H9 (cell line): ENCODE results near the gene ARHGAP24. TPM values are rescaled to one million over a fixed set of nuclear protein-coding genes. Genes with fewer than 3 reads are reported as not detected.

Source experiments
- DNase-seq: peaks from one replicate; pipeline ENCODE4 v3.0.0-alpha.2; 2017
- H2AFZ ChIP-seq: one replicate; pipeline ENCODE4 v1.6.1; 2013; ENCODE audit warnings: mild to moderate bottlenecking, low read length, control low read depth, moderate library complexity
- H2AK5ac ChIP-seq: 2 replicates; pipeline ENCODE4 v1.6.1; 2013; ENCODE audit warnings: low read length, control low read depth, mixed read lengths; ENCODE audit not compliant: insufficient read length
- H2BK120ac ChIP-seq: one replicate; pipeline ENCODE4 v1.6.1; 2013; ENCODE audit warnings: low read depth, mild to moderate bottlenecking, low read length, control low read depth, inconsistent platforms; ENCODE audit not compliant: poor library complexity, severe bottlenecking
- H2BK12ac ChIP-seq: 2 replicates; pipeline ENCODE4 v1.6.1; 2013; ENCODE audit warnings: low read length, control low read depth, mixed read lengths, low read depth; ENCODE audit not compliant: insufficient read length
- H2BK15ac ChIP-seq: 2 replicates; pipeline ENCODE4 v1.6.1; 2013; ENCODE audit warnings: low read depth, low read length, control low read depth
- H2BK20ac ChIP-seq: one replicate; pipeline ENCODE4 v1.6.1; 2013; ENCODE audit warnings: low read depth, mild to moderate bottlenecking, low read length, control low read depth, inconsistent platforms; ENCODE audit not compliant: poor library complexity, severe bottlenecking
- H2BK5ac ChIP-seq: 2 replicates; pipeline ENCODE4 v1.6.1; 2013; ENCODE audit warnings: low read length, control low read depth, mixed read lengths; ENCODE audit not compliant: insufficient read length
- H3K14ac ChIP-seq: 2 replicates; pipeline ENCODE4 v1.6.1; 2013; ENCODE audit warnings: low read length, control low read depth; ENCODE audit not compliant: insufficient read depth
- H3K18ac ChIP-seq: 2 replicates; pipeline ENCODE4 v1.6.1; 2013; ENCODE audit warnings: low read depth, mild to moderate bottlenecking, mixed read lengths, low read length, control low read depth; ENCODE audit not compliant: insufficient read length
- H3K23ac ChIP-seq: 2 replicates; pipeline ENCODE4 v1.6.1; 2013; ENCODE audit warnings: low read length, control low read depth, mixed read lengths, low read depth; ENCODE audit not compliant: insufficient read length
- H3K23me2 ChIP-seq: 2 replicates; pipeline ENCODE4 v1.6.1; 2013; ENCODE audit warnings: low read depth, mild to moderate bottlenecking, mixed read lengths, low read length, control low read depth; ENCODE audit not compliant: insufficient read length, poor library complexity, severe bottlenecking
- H3K27ac ChIP-seq: 2 replicates; pipeline ENCODE4 v1.5.1; 2013; ENCODE audit warnings: low read length, control low read depth, mixed read lengths, low read depth; ENCODE audit not compliant: insufficient read length
- H3K27me3 ChIP-seq: 2 replicates; pipeline ENCODE4 v1.6.1; 2013; ENCODE audit warnings: low read length, control low read depth, inconsistent platforms; ENCODE audit not compliant: insufficient read depth
- H3K4ac ChIP-seq: 2 replicates; pipeline ENCODE4 v1.6.1; 2013; ENCODE audit warnings: low read depth, mild to moderate bottlenecking, control low read depth, inconsistent platforms, low read length, moderate library complexity
- H3K4me1 ChIP-seq: 2 replicates; pipeline ENCODE4 v1.6.1; 2013; ENCODE audit warnings: low read length, control low read depth, inconsistent platforms; ENCODE audit not compliant: insufficient read depth
- H3K4me2 ChIP-seq: 2 replicates; pipeline ENCODE4 v1.6.1; 2013; ENCODE audit warnings: low read length, control low read depth, mixed read lengths; ENCODE audit not compliant: insufficient read length, insufficient read depth
- H3K56ac ChIP-seq: 2 replicates; pipeline ENCODE4 v1.6.1; 2013; ENCODE audit warnings: low read depth, mild to moderate bottlenecking, mixed read lengths, low read length, control low read depth; ENCODE audit not compliant: insufficient read length
- H3K79me1 ChIP-seq: 2 replicates; pipeline ENCODE4 v1.6.1; 2013; ENCODE audit warnings: low read depth, mild to moderate bottlenecking, moderate library complexity, low read length, control low read depth, inconsistent platforms; ENCODE audit not compliant: insufficient read depth, poor library complexity, severe bottlenecking
- H3K79me2 ChIP-seq: 2 replicates; pipeline ENCODE4 v1.6.1; 2013; ENCODE audit warnings: low read length, control low read depth, inconsistent platforms; ENCODE audit not compliant: insufficient read depth
- H3K9ac ChIP-seq: 2 replicates; pipeline ENCODE4 v1.6.1; 2013; ENCODE audit warnings: low read length, control low read depth, mixed read lengths; ENCODE audit not compliant: insufficient read length; ENCODE audit errors: extremely low read depth
- H3K9me3 ChIP-seq: one replicate; pipeline ENCODE4 v1.6.1; 2013; ENCODE audit warnings: low read depth, low read length, inconsistent platforms; ENCODE audit not compliant: control insufficient read depth
- H3T11ph ChIP-seq: one replicate; pipeline ENCODE4 v1.6.1; 2013; ENCODE audit warnings: mild to moderate bottlenecking, low read length, control low read depth, inconsistent platforms
- H4K20me1 ChIP-seq: one replicate; pipeline ENCODE4 v1.6.1; 2013; ENCODE audit not compliant: control insufficient read depth, insufficient read length, insufficient read depth
- H4K5ac ChIP-seq: 2 replicates; pipeline ENCODE4 v1.6.1; 2013; ENCODE audit warnings: low read depth, mild to moderate bottlenecking, mixed read lengths, low read length, control low read depth; ENCODE audit not compliant: insufficient read length
- H4K8ac ChIP-seq: replicated peaks from 2 replicates; pipeline ENCODE4 v1.6.1; 2013; ENCODE audit warnings: low read length, control low read depth, mixed read lengths, low read depth; ENCODE audit not compliant: insufficient read length
- H4K91ac ChIP-seq: 2 replicates; pipeline ENCODE4 v1.6.1; 2013; ENCODE audit warnings: low read depth, mild to moderate bottlenecking, moderate library complexity, mixed read lengths, low read length, control low read depth; ENCODE audit not compliant: insufficient read length
- H3K27ac Mint-ChIP-seq, 3 experiments: 2 replicates in 2 of 3; 3 replicates in 1 of 3; pipeline ENCODE4 v1.8.0; 2020 to 2021; ENCODE audit warnings: mixed read lengths in 3 of 3, mild to moderate bottlenecking in 1 of 3, moderate library complexity in 1 of 3
- H3K27me3 Mint-ChIP-seq: 2 replicates; pipeline ENCODE4 v1.8.0; 2021; ENCODE audit warnings: low read depth, mild to moderate bottlenecking, moderate library complexity, mixed read lengths
- H3K36me3 Mint-ChIP-seq, 3 experiments: 2 replicates in 2 of 3; 3 replicates in 1 of 3; pipeline ENCODE4 v1.8.0; 2020 to 2021; ENCODE audit warnings: low read depth in 3 of 3, mixed read lengths in 3 of 3; ENCODE audit not compliant: insufficient read depth in 1 of 3
- H3K4me1 Mint-ChIP-seq, 2 experiments: 2 replicates each; pipeline ENCODE4 v1.8.0; 2020; ENCODE audit warnings: mixed read lengths in 2 of 2
- H3K4me3 Mint-ChIP-seq, 2 experiments: 2 replicates in 1 of 2; 3 replicates in 1 of 2; pipeline ENCODE4 v1.8.0; 2020 to 2021; ENCODE audit warnings: mild to moderate bottlenecking in 2 of 2, mixed read lengths in 2 of 2, moderate library complexity in 1 of 2
- H3K9me3 Mint-ChIP-seq, 2 experiments: 2 replicates in 1 of 2; 3 replicates in 1 of 2; pipeline ENCODE4 v1.8.0; 2020; ENCODE audit warnings: mild to moderate bottlenecking in 2 of 2, mixed read lengths in 2 of 2, moderate library complexity in 1 of 2
- CTCF ChIP-seq: fragments of 200-600 bp; sonication (generic); conservative IDR thresholded peaks from 3 replicates; pipeline ENCODE4 v1.8.0; 2021; ENCODE audit warnings: antibody characterized with exemption, mild to moderate bottlenecking
- total RNA-seq: library from RNA; stranded (reverse); gene quantifications from 2 replicates; pipeline ENCODE4 v1.2.1, GENCODE V29; 2021

The ARHGAP24 gene
- total RNA-seq, 1 experiment from 2014 or later: 0.37 TPM

- Histone ChIP-seq H3K9me3 (no peaks in the 10 kb centered on the region), H4K8ac (no peak overlapping the region), H3K56ac (no peak overlapping the region), H4K20me1 (no peaks in the 10 kb centered on the region), H3K18ac (no peak overlapping the region), H3K9ac (no peak overlapping the region), H3K23ac (no peak overlapping the region), H3K14ac (no peak overlapping the region), H2BK15ac (no peak overlapping the region), H2AFZ (no peak overlapping the region), H4K91ac (no peak overlapping the region), H3K4ac (no peak overlapping the region), H2BK5ac (no peak overlapping the region), H2AK5ac (no peak overlapping the region), H2BK20ac (no peak overlapping the region), H3K27ac (no peak overlapping the region), H4K5ac (no peak overlapping the region), H3K79me1 (no peaks in the 10 kb centered on the region), H2BK120ac (no peak overlapping the region), H3K23me2 (no peaks in the 10 kb centered on the region), H3K4me1 (peaks cover 6% of the 10 kb centered on the region; the same call in 1 of the 2 replicates), H3K4me2 (no peak overlapping the region), H3K79me2 (no peaks in the 10 kb centered on the region), H3K27me3 (no peaks in the 10 kb centered on the region), H3T11ph (no peak overlapping the region), H2BK12ac (no peak overlapping the region)
- Mint-ChIP-seq H3K4me1 (peaks cover 24% of the 10 kb centered on the region in 2 experiments), H3K9me3 (no peaks in the 10 kb centered on the region), H3K4me3 (no peak overlapping the region), H3K36me3 (no peaks in the 10 kb centered on the region; a peak in 1 of 7 replicates), H3K27ac (no peak overlapping the region), H3K27me3 (no peaks in the 10 kb centered on the region)
- no peak for TF ChIP-seq CTCF
- DNase-seq: no peak
Observed at GRCh38 chr4:85806334-85806733, 331.4 kb downstream of the ARHGAP24 start.
